ENCODE measurements around the gene GLB1L3.
"Not testable (repeated sequence)": the region's sequence is repeated elsewhere in the genome, so short reads cannot be mapped to it uniquely, and the experiment has no call there.

Gene GLB1L3

DNA sequence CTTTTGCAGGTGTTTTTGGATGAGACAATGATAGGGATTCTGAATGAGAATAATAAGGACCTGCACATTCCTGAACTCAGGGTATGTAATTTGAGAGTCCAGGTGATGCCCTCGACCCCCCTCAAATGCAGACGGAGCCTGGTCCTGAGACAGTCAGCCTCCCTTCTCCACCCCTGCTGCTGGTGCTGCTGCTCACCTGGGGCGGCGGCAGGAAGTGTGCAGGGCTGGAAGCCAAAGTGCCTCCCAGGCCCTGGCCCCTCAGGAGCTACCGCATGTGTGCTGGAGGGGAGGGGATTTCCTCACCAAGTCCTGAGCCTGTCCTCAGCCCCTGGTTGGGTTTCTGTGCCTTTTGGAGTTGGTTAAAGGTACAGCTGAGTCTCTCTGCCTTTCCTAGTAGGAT lies 36.6 kb downstream of the GLB1L3 start:
- no peak for DNase-seq (ENCODE audit: low read depth)
- H3K4me3 ChIP-seq (replicated peaks; ENCODE audit: low read depth, low read length), result no peak overlapping the region
- TF ChIP-seq, protein P1, sequence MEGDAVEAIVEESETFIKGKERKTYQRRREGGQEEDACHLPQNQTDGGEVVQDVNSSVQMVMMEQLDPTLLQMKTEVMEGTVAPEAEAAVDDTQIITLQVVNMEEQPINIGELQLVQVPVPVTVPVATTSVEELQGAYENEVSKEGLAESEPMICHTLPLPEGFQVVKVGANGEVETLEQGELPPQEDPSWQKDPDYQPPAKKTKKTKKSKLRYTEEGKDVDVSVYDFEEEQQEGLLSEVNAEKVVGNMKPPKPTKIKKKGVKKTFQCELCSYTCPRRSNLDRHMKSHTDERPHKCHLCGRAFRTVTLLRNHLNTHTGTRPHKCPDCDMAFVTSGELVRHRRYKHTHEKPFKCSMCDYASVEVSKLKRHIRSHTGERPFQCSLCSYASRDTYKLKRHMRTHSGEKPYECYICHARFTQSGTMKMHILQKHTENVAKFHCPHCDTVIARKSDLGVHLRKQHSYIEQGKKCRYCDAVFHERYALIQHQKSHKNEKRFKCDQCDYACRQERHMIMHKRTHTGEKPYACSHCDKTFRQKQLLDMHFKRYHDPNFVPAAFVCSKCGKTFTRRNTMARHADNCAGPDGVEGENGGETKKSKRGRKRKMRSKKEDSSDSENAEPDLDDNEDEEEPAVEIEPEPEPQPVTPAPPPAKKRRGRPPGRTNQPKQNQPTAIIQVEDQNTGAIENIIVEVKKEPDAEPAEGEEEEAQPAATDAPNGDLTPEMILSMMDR (IDR thresholded peaks at IDR 0.05; ENCODE audit: low read length, missing control alignments), result no peak

DNA sequence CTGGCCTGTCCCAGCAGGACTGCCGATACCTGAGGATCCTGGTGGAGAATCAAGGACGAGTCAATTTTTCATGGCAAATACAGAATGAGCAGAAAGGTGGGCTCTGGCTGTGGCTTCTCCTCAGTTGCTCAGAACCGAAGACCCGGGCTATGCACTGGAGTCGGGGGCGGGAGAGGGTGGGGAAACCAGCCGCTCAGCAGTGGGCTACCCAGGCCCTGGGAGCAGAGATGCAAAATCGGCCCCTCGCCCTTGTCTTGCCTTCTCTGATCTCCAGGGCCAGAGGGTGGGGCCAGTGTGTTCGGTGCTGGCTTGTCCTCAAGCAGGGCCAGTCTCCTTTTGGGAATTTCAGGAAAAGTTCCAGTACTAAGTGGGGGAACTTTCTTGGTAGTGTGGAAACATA lies 37.2 kb downstream of the GLB1L3 start:
- TF ChIP-seq, protein P1 (IDR thresholded peaks at IDR 0.05; ENCODE audit: low read length, missing control alignments), result no peak
- DNase-seq (ENCODE audit: low read depth), result no peak
- no peak overlapping the region for H3K4me3 ChIP-seq (replicated peaks; ENCODE audit: low read depth, low read length)

DNA sequence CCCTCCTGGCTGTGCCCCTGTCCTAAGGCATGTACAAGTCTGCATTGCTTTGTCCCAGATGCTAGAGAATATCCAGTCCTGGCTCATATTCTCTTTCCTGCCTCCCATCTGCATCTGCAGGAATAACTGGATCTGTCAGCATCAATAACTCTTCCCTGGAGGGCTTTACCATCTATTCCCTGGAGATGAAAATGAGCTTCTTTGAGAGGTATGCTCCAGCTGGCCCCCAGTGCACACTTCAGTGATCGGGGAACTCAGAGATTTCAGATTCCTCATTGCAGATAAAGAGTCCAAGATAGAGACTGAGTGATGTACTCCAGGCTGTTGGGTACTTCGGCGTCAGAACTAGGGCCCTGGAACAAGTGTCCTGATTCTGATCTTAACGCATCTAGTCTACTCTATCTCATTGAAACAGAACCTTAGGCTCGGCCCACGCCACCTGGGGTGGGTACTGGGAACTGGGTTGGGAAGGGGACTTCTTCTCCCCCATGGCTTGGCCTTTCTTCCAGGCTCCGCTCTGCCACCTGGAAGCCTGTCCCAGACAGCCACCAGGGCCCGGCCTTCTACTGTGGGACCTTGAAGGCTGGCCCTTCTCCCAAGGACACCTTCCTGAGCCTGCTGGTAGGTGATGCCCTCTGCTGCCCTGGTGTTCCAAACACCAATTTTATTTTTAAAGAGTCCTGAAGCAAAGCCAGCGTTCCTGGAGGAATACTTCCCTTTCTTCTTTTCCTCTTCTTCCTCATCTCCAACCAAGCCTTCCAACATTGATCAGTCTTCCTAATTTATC lies 37.8 kb downstream of the GLB1L3 start:
- no peak for DNase-seq (ENCODE audit: low read depth)
- no peak overlapping the region for H3K4me3 ChIP-seq (replicated peaks; ENCODE audit: low read depth, low read length)
- TF ChIP-seq, protein P1 (IDR thresholded peaks at IDR 0.05; ENCODE audit: low read length, missing control alignments), result no peak

DNA sequence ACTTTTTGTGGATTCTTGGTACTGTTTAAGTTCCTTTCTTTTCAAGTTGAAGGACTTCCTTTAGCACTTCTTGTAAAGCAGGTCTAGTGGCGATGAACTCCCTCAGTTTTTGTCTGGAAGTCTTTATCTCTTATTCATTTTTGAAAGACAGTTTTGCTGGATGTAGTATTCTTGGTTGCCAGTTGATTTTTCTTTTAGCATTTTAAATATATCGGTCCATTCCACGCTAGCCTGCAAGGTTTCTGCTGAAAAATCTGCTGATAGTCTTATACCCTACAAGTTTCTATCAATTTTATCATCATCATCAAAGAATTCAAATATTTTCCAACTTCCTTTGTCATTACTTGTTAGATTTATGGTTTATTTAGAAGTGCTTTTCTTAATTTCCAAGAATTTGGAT lies 40.9 kb downstream of the GLB1L3 start:
- no peak for DNase-seq (ENCODE audit: low read depth)
- TF ChIP-seq, protein P1 (IDR thresholded peaks at IDR 0.05; ENCODE audit: low read length, missing control alignments), result no peak
- no peak overlapping the region for H3K4me3 ChIP-seq (replicated peaks; ENCODE audit: low read depth, low read length)

DNA sequence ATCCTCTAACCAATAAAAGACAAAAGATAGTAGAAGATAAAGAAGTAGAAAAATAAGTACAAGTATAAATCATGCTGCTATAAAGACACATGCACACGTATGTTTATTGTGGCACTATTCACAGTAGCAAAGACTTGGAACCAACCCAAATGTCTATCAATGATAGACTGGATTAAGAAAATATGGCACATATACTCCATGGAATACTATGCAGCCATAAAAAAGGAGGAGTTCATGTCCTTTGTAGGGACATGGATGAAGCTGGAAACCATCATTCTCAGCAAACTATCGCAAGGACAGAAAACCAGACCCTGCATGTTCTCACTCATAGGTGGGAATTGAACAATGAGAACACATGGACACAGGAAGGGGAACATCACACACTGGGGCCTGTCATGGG lies 45.2 kb downstream of the GLB1L3 start:
- not testable (repeated sequence) for DNase-seq (ENCODE audit: low read depth); H3K4me3 ChIP-seq (replicated peaks; ENCODE audit: low read depth, low read length)

DNA sequence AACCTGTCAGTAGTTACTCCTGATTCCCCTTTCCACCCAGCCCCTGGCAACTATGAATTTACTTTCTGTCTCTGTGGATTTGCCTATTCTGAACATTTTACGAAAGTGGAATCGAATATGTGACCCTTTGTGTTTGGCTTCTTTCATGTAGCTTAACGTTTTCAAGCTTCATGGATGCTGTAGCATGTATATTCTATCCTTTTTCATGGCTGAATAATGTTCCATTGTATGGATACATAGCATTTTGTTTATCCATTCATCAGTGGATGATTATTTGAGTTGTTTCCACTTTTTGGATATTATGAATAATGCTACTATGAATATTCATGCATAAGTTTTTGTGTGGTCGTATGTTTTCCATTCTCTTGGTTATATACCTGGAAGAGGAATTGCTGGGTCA lies 46.4 kb downstream of the GLB1L3 start:
- DNase-seq (ENCODE audit: low read depth), result no peak
- TF ChIP-seq, protein P1 (IDR thresholded peaks at IDR 0.05; ENCODE audit: low read length, missing control alignments), result no peak

DNA sequence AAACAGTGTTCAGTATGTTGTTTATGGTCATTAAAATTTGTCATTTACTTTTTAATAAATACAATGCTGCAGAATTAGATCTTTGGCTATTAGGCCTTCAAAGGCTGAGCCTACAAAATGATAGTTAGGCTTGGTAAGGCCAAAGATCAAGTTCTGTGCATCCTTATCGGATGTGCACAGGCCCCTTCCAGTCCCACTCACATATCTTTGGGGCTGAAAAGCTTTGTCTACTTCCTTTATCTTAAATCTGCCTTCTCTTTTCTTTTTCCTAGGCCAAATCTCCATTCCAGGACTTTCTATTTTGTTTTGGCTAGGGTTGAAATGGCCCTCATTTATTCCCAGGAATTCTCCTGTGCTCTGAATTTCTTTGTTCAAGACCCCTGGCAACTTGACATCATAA lies 52.3 kb downstream of the GLB1L3 start:
- TF ChIP-seq, protein P1 (IDR thresholded peaks at IDR 0.05; ENCODE audit: low read length, missing control alignments), result no peak
- no peak for DNase-seq (ENCODE audit: low read depth)
- H3K4me3 ChIP-seq (replicated peaks; ENCODE audit: low read depth, low read length), result no peak overlapping the region

More for the DNA sequence above, 46.4 kb downstream of the GLB1L3 start:
- H3K4me3 ChIP-seq (replicated peaks; ENCODE audit: low read depth, low read length), result no peak overlapping the region
